Limb (tissue), 2 donors: ENCODE data around the gene DAAM1.
A peak's percentile ranks its signal among the peaks of the same experiment; 100 is the strongest.

ENCODE experiments used
- DNase-seq, 2 donors: peaks; one replicate each; pipeline ENCODE4 v3.0.0-alpha.2; 2016; ENCODE audit errors: extremely low spot score in 2 of 2

Gene DAAM1

DNA sequence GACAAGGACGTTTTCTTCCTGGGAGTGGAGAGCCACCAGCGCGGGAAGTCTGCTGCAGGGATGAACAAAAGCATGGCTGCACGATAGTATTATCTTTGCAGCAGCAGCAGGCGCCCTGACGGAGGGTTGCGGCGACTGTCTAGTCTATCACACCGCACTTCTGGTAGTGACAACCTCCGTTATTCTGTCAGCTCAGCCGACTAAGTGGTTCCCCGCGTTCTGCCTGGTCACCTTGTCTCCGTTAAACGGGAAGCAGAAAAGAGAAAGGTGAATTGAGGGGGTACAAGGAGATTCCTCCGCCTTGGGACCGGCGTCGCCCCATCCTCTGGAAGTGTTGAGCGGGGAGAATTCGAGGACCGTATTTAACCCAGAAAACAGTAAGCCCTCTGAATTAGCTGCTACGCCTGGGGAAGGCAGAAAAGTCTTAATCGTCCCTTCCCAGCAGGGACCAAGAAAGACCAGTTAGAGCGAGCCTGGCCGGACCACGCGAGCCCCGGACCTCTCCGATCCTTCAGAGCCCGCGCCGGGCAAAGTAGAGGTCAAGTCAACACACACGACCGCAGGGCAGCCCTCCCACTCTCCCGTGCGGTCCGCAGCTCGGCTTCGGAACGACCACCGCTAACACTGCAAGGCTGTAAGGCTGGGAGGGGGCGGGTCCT lies 536 bp upstream of the DAAM1 start:
- DNase-seq = peak in 1 of 2 donors; percentile 39

- no peak for DNase-seq
These were observed 771 bp downstream of the DAAM1 start for GRCh38 chr14:59189091-59189785.

GRCh38 chr14:59189786-59190368 lies 1.4 kb downstream of the DAAM1 start:
- peak; percentile 78 to 86 for DNase-seq

GRCh38 chr14:59190372-59190771 lies 1.9 kb downstream of the DAAM1 start:
- DNase-seq = no peak

- no peak for DNase-seq
These were observed 7.4 kb downstream of the DAAM1 start for GRCh38 chr14:59195912-59196311.

DNA sequence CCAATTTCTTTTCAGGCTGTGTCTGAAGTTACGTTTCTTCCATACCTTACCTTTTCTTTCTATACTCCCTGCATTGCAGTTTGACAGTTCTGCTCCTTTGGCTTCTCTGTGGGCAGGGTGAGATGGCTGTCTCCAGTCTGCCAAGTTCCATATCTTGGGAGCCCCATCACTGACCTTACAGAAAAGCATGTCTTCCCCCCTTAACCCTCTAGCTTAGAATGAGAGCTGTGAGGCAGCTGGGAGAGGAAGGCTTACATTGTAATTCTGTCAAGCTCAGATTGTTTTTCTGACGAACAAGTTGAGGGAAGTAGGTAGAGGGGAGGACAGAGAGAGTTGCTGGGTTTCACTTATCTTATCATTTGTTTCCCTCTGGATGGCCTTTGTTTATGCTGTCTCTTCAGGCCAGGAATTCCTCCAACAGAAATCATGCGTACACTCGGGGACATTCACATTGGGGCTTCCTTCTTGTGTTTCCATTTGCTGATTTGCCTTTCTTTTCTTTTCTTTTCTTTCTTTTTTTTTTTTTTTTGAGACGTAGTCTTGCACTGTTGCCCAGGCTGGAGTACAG lies 9.3 kb downstream of the DAAM1 start:
- DNase-seq = no peak

DNA sequence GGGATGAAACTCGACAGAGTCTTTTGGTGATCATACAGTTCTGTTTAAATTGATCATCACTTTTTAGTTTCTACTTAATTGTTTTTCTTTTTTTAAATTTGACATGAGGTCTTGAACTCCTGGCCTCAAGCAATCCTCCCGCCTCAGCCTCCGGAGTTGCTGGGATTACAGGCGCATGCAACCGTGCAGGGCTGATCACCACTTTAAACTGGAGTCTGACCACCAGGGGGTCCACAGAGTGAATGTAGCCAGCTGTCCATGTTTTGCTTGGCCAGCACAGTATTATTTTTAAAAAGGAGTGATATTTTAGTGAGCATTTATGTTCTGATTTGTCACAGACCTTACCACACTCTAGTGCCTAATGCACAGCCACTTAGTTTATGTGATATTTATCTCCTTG lies 10.7 kb downstream of the DAAM1 start:
- no peak for DNase-seq

DNA sequence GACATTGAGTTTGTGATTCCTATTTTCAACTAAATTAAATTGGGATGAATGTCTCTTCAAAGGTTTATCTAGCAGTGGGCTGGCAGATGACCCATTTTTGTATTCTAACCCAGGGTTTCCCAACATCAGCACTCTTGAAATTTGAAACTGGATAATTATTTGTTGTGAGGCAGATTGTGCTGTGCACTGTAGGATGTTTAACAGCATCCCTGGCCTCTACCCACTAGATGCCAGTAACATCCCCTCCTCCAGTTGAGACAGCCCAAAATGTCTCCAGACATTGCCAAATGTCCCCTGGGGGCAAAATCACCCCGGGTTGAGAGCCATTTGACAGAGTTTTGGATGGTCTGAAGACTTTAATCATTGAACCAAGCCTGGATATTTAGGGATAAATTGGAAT lies 11.1 kb downstream of the DAAM1 start:
- DNase-seq = no peak

DNA sequence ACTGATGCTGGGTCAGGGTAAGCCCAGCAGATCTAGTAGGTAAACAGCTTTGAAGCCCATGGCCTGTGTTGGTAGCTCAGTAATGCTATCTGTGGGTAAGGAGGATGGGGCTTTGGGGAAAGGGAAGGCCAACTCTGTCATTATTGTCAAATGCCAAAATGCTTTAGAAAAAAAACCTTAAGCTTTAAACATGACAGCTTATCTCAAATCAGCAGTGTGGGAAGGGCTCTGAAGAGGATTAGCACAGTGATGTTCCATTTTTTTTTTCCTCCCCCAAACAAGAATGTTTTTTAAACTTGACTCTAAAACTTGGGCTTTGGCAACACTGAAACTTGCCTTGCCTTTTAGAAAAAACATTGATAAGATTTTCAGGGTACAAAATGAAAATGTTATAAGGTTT lies 11.7 kb downstream of the DAAM1 start:
- no peak for DNase-seq

DNA sequence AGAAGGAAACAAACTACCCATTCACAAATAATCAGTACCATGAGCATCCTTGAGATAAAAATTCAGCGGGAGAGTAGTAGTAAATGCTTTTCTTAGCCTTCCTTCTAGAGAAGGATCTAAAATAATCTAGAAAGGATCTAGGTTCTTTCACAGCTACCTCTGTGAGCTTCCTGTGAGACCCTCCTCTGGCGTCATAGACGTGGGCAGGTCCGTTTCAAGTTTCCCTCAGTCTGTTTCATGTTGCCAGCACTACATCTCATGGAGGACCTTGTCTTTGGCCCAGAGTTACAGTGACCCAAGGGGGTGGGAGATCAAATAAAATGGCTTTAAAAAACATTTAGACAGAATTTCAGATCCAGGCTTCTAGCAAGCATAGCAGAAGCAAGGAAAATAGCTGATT lies 13.6 kb downstream of the DAAM1 start:
- DNase-seq = no peak

GRCh38 chr14:59204305-59204704 lies 15.8 kb downstream of the DAAM1 start:
- no peak for DNase-seq

- DNase-seq = no peak
These were observed 18.4 kb downstream of the DAAM1 start for GRCh38 chr14:59206892-59207291.

GRCh38 chr14:59207506-59207933 lies 19.1 kb downstream of the DAAM1 start:
- DNase-seq = no peak

GRCh38 chr14:59208224-59208814 lies 19.9 kb downstream of the DAAM1 start:
- DNase-seq = no peak

- DNase-seq = no peak
These were observed 20.5 kb downstream of the DAAM1 start for GRCh38 chr14:59208954-59209353.

- no peak for DNase-seq
These were observed 22.2 kb downstream of the DAAM1 start for GRCh38 chr14:59210621-59211020.

DNA sequence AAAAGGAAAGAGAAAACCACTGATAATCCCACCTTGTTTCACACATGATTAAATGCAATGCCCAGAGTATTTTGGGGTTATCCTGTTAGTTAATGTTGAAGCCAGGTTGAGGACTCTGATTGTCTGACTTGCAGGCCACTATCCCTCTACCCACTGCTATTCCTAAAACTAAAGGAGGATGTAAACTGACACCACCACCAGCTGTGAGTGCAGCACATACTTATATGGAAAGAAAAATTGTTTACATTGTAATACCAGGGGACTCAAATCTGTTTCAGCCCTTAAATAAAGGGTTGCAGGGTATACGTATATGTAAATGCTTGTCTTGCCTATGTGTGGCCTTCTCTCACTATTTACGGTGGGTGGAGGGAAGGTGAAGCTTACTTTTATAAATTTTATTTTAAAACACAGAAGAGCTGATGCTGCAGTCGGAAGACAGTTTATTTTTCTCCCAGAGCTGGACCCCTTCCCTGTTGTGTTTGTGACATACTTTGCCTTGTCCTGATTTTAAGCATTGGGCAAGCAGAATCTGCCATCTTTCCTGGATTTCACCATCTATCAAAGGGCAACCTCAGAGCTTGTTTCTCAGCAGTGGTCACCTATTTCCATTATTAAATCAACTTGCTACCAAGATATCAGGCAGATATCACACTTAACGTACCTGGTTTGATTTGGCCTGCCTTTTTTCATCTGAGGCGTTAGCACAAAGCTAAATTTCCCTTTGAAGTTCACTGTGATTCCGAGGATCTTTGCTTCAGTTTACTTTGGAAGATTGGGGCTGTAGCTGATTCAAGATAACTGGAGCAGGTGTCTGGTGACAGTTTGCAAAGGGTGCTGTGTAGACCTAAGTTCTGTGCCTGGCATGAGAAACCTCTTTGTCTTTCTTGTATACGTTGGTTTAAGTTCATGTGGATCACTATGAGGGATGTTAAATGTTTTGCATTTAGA lies 25.2 kb downstream of the DAAM1 start:
- DNase-seq = peak in 1 of 2 donors; percentile 67

DNA sequence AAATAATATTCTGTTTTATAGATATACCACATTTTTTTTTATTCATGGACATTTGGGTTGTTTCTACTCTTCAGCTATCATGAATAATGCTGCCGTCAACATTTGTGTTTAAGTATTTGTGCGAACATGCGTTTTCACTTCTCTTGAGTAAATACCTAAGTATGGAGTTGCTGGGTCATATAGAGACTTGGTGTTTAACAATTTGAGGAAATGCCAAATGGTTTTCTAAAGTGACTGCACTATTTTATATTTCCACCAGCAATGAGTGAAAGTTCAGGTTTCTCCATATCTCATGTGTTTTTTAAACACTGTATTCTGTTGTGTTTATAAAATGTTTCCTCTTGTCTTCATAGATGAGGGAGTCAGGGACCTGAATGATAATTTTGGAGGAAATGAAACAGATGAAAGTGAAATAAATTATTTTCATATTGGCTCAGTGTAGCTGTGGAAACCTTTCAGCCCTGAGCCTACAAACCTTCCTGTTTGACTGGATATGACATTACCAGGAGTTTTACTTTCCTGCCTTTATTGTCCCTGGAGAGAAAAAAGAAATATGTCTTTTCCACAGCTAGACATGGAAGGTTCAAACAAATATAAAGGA lies 26.3 kb downstream of the DAAM1 start:
- no peak for DNase-seq

- peak; percentile 74 to 78 for DNase-seq
These were observed 26.9 kb downstream of the DAAM1 start for GRCh38 chr14:59215322-59215721.

DNA sequence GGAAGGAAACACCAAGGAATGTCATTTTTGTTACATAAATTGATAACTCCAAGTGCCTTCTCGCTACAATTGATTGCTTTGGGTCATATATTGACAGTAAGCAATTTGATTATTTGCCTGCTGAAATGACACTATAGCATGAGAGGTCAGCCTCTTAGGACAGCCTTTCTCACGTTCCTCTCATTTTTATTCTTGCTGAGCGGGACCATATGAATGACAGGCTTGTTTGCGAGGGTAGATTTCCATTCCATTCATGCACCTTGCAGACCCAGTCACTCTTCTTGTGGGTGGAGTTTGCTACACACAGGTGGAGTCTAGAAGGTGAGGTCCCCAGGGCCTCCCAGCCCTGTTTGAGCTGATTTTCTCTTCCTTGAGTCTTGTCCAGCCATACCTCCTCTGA lies 27.3 kb downstream of the DAAM1 start:
- no peak for DNase-seq

DNA sequence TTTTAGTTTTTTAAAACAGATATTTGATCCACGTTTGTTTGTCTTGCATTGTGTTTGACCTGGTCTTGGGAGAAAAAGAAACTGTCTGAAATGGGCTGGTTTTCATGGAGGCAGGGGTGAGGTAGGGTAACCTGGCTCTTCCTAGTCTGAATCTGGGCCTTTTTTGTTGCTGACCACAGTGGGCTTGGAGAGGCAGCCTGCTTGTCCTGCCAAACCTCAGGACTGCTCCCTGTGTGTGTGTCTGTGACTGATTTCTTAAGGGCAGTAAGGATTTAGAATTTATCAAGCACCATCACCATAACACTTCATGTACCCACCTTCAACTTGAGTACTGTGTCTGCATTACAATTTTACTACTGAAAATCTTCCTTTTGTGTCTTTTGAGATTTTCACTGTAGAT lies 28.5 kb downstream of the DAAM1 start:
- no peak for DNase-seq
